SK-N-SH (cell line): Measurements from ENCODE around the gene TCF12.

Experiments used
- EP300 ChIP-seq, 2 experiments: IDR thresholded peaks; 2 replicates each; pipeline versions ENCODE4 v1.4.0 to v1.6.1; 2012; ENCODE audit warnings: borderline replicate concordance in 1 of 2, low read depth in 1 of 2, low read length in 1 of 2
- FOSL2 ChIP-seq: IDR thresholded peaks from 2 replicates; pipeline ENCODE4 v1.4.0; 2012; ENCODE audit warnings: low read depth, mild to moderate bottlenecking, moderate library complexity, borderline replicate concordance
- NFIC ChIP-seq: IDR thresholded peaks from 2 replicates; pipeline ENCODE4 v1.4.0; 2012; ENCODE audit warnings: borderline replicate concordance
- RXRA ChIP-seq: IDR thresholded peaks from 2 replicates; pipeline ENCODE4 v1.4.0; 2012; ENCODE audit warnings: low read depth, mild to moderate bottlenecking, borderline replicate concordance
- TF ChIP-seq, protein P1 (sequence below): IDR thresholded peaks from 2 replicates; pipeline ENCODE4 v1.4.0; 2012; ENCODE audit warnings: low read depth, borderline replicate concordance

GRCh38 chr15:56910801-56911200 lies 7.6 kb upstream of the TCF12 start:
- no peak for TF ChIP-seq NFIC
- TF ChIP-seq, protein P1, sequence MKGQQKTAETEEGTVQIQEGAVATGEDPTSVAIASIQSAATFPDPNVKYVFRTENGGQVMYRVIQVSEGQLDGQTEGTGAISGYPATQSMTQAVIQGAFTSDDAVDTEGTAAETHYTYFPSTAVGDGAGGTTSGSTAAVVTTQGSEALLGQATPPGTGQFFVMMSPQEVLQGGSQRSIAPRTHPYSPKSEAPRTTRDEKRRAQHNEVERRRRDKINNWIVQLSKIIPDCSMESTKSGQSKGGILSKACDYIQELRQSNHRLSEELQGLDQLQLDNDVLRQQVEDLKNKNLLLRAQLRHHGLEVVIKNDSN = no peak
- no peak for TF ChIP-seq RXRA
- no peak for TF ChIP-seq FOSL2
- no peak for TF ChIP-seq EP300 (IDR thresholded peaks at IDR 0.05; ENCODE audit: borderline replicate concordance in 1 of 2, low read depth in 1 of 2, low read length in 1 of 2)
